ENCODE results near the gene GSC.
"Not testable (repeated sequence)": the region's sequence is repeated elsewhere in the genome, so short reads cannot be mapped to it uniquely, and the experiment has no call there.

GSC gene

GRCh38 chr14:94750371-94750770, 19.5 kb downstream of the GSC start:
- H2BK120ac ChIP-seq (ENCODE audit: low read depth, low read length): no peak overlapping the region
- no peak overlapping the region for H2BK5ac ChIP-seq (ENCODE audit: low read depth, low read length, poor library complexity, severe bottlenecking)
- H3K27me3 ChIP-seq (ENCODE audit: control insufficient read depth in 1 of 2, insufficient read depth in 1 of 2, low read length in 2 of 2): peaks cover 13 to 14% of the 10 kb centered on the region in 2 experiments
- H4K8ac ChIP-seq (ENCODE audit: low read length): no peak overlapping the region
- H3K9ac ChIP-seq (ENCODE audit: low read length): no peak overlapping the region
- no peak overlapping the region for H4K91ac ChIP-seq (ENCODE audit: low read length)
- no peaks in the 10 kb centered on the region for H3K36me3 ChIP-seq (ENCODE audit: control insufficient read depth in 1 of 2, insufficient read depth in 2 of 2, low read depth in 1 of 2, low read length in 2 of 2)
- no peaks in the 10 kb centered on the region for H3K9me3 ChIP-seq (ENCODE audit: control insufficient read depth, low read length)
- no peak for DNase-seq
- no peaks in the 10 kb centered on the region for H3K79me1 ChIP-seq (replicated peaks; ENCODE audit: low read length, poor library complexity, severe bottlenecking)
- H2AK5ac ChIP-seq (ENCODE audit: low read length, severe bottlenecking): no peak overlapping the region
- 35% methylated on average over 2 of the region's 2 CpGs for WGBS
- H2BK12ac ChIP-seq (ENCODE audit: low read length in 2 of 2): no peak overlapping the region
- H3K14ac ChIP-seq (ENCODE audit: low read length in 2 of 2): no peak overlapping the region
- no peak overlapping the region for H3K18ac ChIP-seq (ENCODE audit: low read depth in 1 of 2, low read length in 2 of 2)
- peaks cover 2% of the 10 kb centered on the region for H3K4me1 ChIP-seq (ENCODE audit: control insufficient read depth, insufficient read depth, low read depth, low read length)
- no peak overlapping the region for H3K23ac ChIP-seq (ENCODE audit: low read length in 2 of 2)
- H2BK15ac ChIP-seq (ENCODE audit: low read depth, poor library complexity, severe bottlenecking): no peak overlapping the region
- H3K27ac ChIP-seq (ENCODE audit: low read length, poor library complexity, severe bottlenecking): no peak overlapping the region
- no peak overlapping the region for H2AFZ ChIP-seq (ENCODE audit: low read depth, low read length)
- no peak overlapping the region for H3K4ac ChIP-seq (ENCODE audit: low read depth in 1 of 2, low read length in 2 of 2)
- no peak overlapping the region for H3K4me3 ChIP-seq (ENCODE audit: insufficient read depth in 1 of 2, low read depth in 1 of 2, low read length in 2 of 2)
- H3K4me2 ChIP-seq (ENCODE audit: low read length, poor library complexity, severe bottlenecking): no peak overlapping the region

DNA sequence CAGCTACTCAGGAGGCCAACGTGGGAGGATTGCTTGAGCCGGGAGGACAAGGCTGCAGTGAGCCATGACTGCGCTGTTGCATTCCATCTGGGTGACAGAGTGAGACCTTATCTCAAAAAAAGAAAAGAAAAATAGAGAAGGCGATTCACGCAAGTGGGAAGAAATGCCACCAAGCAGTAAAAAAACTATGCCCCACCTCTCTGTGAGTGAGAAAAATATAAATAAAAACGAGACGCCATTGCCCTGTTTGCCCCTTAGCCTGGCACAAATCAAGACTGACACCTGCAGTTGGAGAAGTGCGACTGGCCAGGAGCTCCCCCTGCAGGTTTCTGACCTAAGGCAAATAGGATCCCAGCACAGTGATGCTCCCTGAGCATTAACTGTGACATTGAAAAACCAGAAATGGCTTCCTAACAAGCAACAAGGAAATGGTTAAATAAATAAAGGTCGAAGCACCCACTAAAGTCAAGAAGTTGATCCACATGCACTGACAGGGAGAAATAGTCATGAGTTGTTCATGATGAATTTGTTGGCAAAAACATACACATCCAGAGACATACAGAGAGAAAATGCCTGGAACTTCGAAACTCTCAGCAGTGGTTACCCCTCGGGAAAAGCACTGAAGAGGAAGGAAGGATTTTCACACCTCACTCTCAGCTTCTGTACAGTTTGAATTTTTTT, 21.1 kb downstream of the GSC start:
- H4K91ac ChIP-seq (ENCODE audit: low read length): no peak overlapping the region
- H3K4me1 ChIP-seq (ENCODE audit: control insufficient read depth, insufficient read depth, low read depth, low read length): peaks cover 2% of the 10 kb centered on the region
- H3K27me3 ChIP-seq (ENCODE audit: control insufficient read depth in 1 of 2, insufficient read depth in 1 of 2, low read length in 2 of 2): peaks cover 13 to 14% of the 10 kb centered on the region in 2 experiments
- H3K36me3 ChIP-seq (ENCODE audit: control insufficient read depth in 1 of 2, insufficient read depth in 2 of 2, low read depth in 1 of 2, low read length in 2 of 2): no peaks in the 10 kb centered on the region
- H3K14ac ChIP-seq (ENCODE audit: low read length in 2 of 2): no peak overlapping the region
- H2AK5ac ChIP-seq (ENCODE audit: low read length, severe bottlenecking): no peak overlapping the region
- H2AFZ ChIP-seq (ENCODE audit: low read depth, low read length): no peak overlapping the region
- no peak overlapping the region for H4K8ac ChIP-seq (ENCODE audit: low read length)
- DNase-seq: no peak
- H2BK15ac ChIP-seq (ENCODE audit: low read depth, poor library complexity, severe bottlenecking): no peak overlapping the region
- no peak overlapping the region for H2BK12ac ChIP-seq (ENCODE audit: low read length in 2 of 2)
- H3K4ac ChIP-seq (ENCODE audit: low read depth in 1 of 2, low read length in 2 of 2): no peak overlapping the region
- no peak overlapping the region for H3K4me2 ChIP-seq (ENCODE audit: low read length, poor library complexity, severe bottlenecking)
- 39% methylated on average over 11 of the region's 11 CpGs for WGBS
- H3K9ac ChIP-seq (ENCODE audit: low read length): no peak overlapping the region
- H3K79me1 ChIP-seq (replicated peaks; ENCODE audit: low read length, poor library complexity, severe bottlenecking): no peaks in the 10 kb centered on the region
- no peak overlapping the region for H2BK120ac ChIP-seq (ENCODE audit: low read depth, low read length)
- H3K9me3 ChIP-seq (ENCODE audit: control insufficient read depth, low read length): no peaks in the 10 kb centered on the region
- no peak overlapping the region for H2BK5ac ChIP-seq (ENCODE audit: low read depth, low read length, poor library complexity, severe bottlenecking)
- no peak overlapping the region for H3K27ac ChIP-seq (ENCODE audit: low read length, poor library complexity, severe bottlenecking)
- no peak overlapping the region for H3K23ac ChIP-seq (ENCODE audit: low read length in 2 of 2)
- no peak overlapping the region for H3K18ac ChIP-seq (ENCODE audit: low read depth in 1 of 2, low read length in 2 of 2)
- H3K4me3 ChIP-seq (ENCODE audit: insufficient read depth in 1 of 2, low read depth in 1 of 2, low read length in 2 of 2): no peak overlapping the region

DNA sequence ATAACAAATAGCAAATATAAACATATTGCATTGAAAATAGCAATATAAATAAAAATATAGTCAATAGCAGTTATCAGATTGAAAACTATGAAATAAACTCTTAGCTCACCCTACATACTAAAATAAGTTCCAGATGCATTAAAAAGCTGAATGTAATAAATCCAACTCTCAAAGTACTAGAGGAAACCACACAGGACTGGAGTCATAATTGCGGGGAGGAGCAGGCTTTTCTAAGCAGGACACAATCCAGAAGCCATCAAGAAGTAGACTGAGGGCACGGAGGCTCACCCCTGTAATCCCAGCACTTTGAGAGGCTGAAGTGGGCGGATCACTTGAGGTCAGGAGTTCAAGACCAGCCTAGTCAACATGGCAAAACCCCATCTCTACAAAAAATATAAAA, 22.2 kb downstream of the GSC start:
- Histone ChIP-seq H3K36me3 (ENCODE audit: control insufficient read depth in 1 of 2, insufficient read depth in 2 of 2, low read depth in 1 of 2, low read length in 2 of 2) (no peaks in the 10 kb centered on the region), H2BK120ac (ENCODE audit: low read depth, low read length) (no peak overlapping the region), H3K4ac (ENCODE audit: low read depth in 1 of 2, low read length in 2 of 2) (no peak overlapping the region), H2AK5ac (ENCODE audit: low read length, severe bottlenecking) (no peak overlapping the region), H2BK5ac (ENCODE audit: low read depth, low read length, poor library complexity, severe bottlenecking) (no peak overlapping the region), H3K18ac (ENCODE audit: low read depth in 1 of 2, low read length in 2 of 2) (no peak overlapping the region), H4K91ac (ENCODE audit: low read length) (no peak overlapping the region), H3K4me2 (ENCODE audit: low read length, poor library complexity, severe bottlenecking) (no peak overlapping the region), H3K4me3 (ENCODE audit: insufficient read depth in 1 of 2, low read depth in 1 of 2, low read length in 2 of 2) (no peak overlapping the region), H2BK15ac (ENCODE audit: low read depth, poor library complexity, severe bottlenecking) (no peak overlapping the region), H2BK12ac (ENCODE audit: low read length in 2 of 2) (no peak overlapping the region), H3K9ac (ENCODE audit: low read length) (no peak overlapping the region), H3K27me3 (ENCODE audit: control insufficient read depth in 1 of 2, insufficient read depth in 1 of 2, low read length in 2 of 2) (peaks cover 8 to 14% of the 10 kb centered on the region in 2 experiments), H3K79me1 (replicated peaks; ENCODE audit: low read length, poor library complexity, severe bottlenecking) (no peaks in the 10 kb centered on the region), H3K27ac (ENCODE audit: low read length, poor library complexity, severe bottlenecking) (no peak overlapping the region), H3K4me1 (ENCODE audit: control insufficient read depth, insufficient read depth, low read depth, low read length) (peaks cover 2% of the 10 kb centered on the region), H2AFZ (ENCODE audit: low read depth, low read length) (no peak overlapping the region), H3K23ac (ENCODE audit: low read length in 2 of 2) (no peak overlapping the region), H3K14ac (ENCODE audit: low read length in 2 of 2) (no peak overlapping the region), H4K8ac (ENCODE audit: low read length) (no peak overlapping the region), H3K9me3 (ENCODE audit: control insufficient read depth, low read length) (no peaks in the 10 kb centered on the region)
- 61% methylated on average over 3 of the region's 3 CpGs for WGBS
- no peak for DNase-seq

DNA sequence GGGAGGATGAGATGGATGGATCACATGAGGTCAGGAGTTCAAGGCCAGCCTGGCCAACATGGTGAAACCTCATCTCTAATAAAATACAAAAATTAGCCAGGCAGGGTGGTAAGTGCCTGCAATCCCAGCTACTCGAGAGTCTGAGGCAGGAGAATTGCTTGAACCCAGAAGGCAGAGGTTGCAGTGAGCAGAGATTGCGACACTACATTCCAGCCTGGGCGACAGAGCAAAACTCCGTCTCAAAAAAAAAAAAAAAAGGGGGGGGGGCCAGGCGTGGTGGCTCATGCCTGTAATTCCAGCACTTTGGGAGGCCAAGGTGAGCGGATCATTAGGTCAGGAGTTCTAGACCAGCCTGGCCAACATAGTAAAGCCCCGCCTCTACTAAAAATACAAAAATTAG, 22.8 kb downstream of the GSC start:
- H3K27ac ChIP-seq (ENCODE audit: low read length, poor library complexity, severe bottlenecking); H3K4me1 ChIP-seq (ENCODE audit: control insufficient read depth, insufficient read depth, low read depth, low read length); H3K9me3 ChIP-seq (ENCODE audit: control insufficient read depth, low read length); H3K4me2 ChIP-seq (ENCODE audit: low read length, poor library complexity, severe bottlenecking); H3K4me3 ChIP-seq (ENCODE audit: insufficient read depth in 1 of 2, low read depth in 1 of 2, low read length in 2 of 2); H3K14ac ChIP-seq (ENCODE audit: low read length in 2 of 2); H3K36me3 ChIP-seq (ENCODE audit: control insufficient read depth in 1 of 2, insufficient read depth in 2 of 2, low read depth in 1 of 2, low read length in 2 of 2); H2AFZ ChIP-seq (ENCODE audit: low read depth, low read length); H2BK5ac ChIP-seq (ENCODE audit: low read depth, low read length, poor library complexity, severe bottlenecking); H3K9ac ChIP-seq (ENCODE audit: low read length); H2BK120ac ChIP-seq (ENCODE audit: low read depth, low read length); H2BK15ac ChIP-seq (ENCODE audit: low read depth, poor library complexity, severe bottlenecking); H3K23ac ChIP-seq (ENCODE audit: low read length in 2 of 2); DNase-seq; H2BK12ac ChIP-seq (ENCODE audit: low read length in 2 of 2); H4K8ac ChIP-seq (ENCODE audit: low read length); H4K91ac ChIP-seq (ENCODE audit: low read length); H2AK5ac ChIP-seq (ENCODE audit: low read length, severe bottlenecking); H3K18ac ChIP-seq (ENCODE audit: low read depth in 1 of 2, low read length in 2 of 2); H3K4ac ChIP-seq (ENCODE audit: low read depth in 1 of 2, low read length in 2 of 2); H3K79me1 ChIP-seq (replicated peaks; ENCODE audit: low read length, poor library complexity, severe bottlenecking): not testable (repeated sequence)
- WGBS: 87% methylated on average over 5 of the region's 7 CpGs
- H3K27me3 ChIP-seq (ENCODE audit: control insufficient read depth in 1 of 2, insufficient read depth in 1 of 2, low read length in 2 of 2): peaks cover 8 to 14% of the 10 kb centered on the region in 2 experiments
